ENCODE measurements around the gene UTP14C. TPM values are rescaled to one million over a fixed set of nuclear protein-coding genes. Genes with fewer than 3 reads are reported as not detected.

UTP14C gene
- total and polyA plus RNA-seq, 2 donors from 2014 or later, result 8.8 to 20.3 TPM

DNA sequence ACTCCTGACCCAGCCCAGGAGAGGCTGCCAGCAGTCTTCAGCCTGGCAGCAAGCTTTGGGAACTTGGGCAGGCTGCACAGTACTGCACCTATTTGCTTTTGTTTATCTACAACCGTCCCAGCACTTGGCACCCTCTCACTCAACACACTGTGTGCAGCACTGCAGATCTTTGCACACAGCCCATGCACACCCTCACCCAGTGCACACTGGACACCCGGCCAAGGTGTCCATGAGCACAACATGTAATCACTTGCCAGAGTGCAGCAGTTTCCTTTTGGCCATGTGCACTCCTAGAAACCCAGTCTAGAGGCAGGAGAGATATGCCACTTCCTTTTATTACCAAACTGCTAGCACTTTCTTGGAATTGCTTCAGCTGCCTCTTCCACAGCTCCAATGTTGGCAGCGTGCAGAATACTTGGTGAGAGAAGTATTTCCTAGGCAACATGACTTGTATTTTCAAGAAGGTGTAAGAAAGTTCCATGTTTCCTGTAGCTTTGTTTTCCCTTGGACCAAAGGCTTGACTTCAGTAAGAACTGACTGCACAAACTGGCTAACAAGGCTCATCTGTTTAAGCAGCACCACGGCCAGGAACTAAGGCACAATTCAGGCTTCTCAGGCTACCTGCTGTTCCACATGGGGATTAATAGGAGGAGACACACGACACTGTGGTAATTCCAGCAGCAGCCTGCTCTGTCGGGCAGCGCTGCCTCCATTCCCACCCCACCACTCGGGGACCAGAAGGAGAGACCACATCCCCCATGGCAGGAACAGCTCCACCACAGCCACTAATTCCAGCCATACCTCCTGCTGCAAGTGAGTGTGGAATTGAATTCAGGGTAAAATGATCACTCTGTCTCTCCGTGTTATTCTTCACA lies 28.6 kb upstream of the UTP14C start:
- Histone ChIP-seq H3K36me3 (ENCODE audit: control insufficient read depth in 2 of 3, insufficient read depth in 3 of 3, low read length in 3 of 3) (no peaks in the 10 kb centered on the region), H3K9ac (ENCODE audit: low read length in 3 of 3) (no peak overlapping the region), H3K27me3 (ENCODE audit: control insufficient read depth, insufficient read depth, low read length) (no peaks in the 10 kb centered on the region), H3K27ac (ENCODE audit: low read depth in 2 of 2, low read length in 2 of 2) (peak overlapping the region in 1 of 2 donors; percentile 40), H3K4me1 (ENCODE audit: control insufficient read depth in 2 of 3, insufficient read depth in 2 of 3, low read depth in 1 of 3, low read length in 3 of 3) (peaks cover 0 to 27% (median 18%) of the 10 kb centered on the region in 3 donors), H3K4me3 (ENCODE audit: low read length in 3 of 3) (peak overlapping the region in 1 of 3 donors; percentile 1), H3K9me3 (ENCODE audit: control insufficient read depth in 2 of 3, insufficient read depth in 1 of 3, low read length in 3 of 3) (no peaks in the 10 kb centered on the region)
- no peak for FAIRE-seq
- TF ChIP-seq, protein P1, sequence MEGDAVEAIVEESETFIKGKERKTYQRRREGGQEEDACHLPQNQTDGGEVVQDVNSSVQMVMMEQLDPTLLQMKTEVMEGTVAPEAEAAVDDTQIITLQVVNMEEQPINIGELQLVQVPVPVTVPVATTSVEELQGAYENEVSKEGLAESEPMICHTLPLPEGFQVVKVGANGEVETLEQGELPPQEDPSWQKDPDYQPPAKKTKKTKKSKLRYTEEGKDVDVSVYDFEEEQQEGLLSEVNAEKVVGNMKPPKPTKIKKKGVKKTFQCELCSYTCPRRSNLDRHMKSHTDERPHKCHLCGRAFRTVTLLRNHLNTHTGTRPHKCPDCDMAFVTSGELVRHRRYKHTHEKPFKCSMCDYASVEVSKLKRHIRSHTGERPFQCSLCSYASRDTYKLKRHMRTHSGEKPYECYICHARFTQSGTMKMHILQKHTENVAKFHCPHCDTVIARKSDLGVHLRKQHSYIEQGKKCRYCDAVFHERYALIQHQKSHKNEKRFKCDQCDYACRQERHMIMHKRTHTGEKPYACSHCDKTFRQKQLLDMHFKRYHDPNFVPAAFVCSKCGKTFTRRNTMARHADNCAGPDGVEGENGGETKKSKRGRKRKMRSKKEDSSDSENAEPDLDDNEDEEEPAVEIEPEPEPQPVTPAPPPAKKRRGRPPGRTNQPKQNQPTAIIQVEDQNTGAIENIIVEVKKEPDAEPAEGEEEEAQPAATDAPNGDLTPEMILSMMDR (IDR thresholded peaks at IDR 0.05; ENCODE audit: borderline replicate concordance, extremely low read depth, insufficient read depth), result no peak
- peak in 2 of 5 donors; percentile 18 to 32 for DNase-seq
- intact Hi-C loops (cut with DNase I), result loop anchor here (10.0 kb wide), 1 partner anchor 129 kb away; the partner anchor contains the start of gene NEK5

- no peak for DNase-seq
- TF ChIP-seq, protein P1 (IDR thresholded peaks at IDR 0.05; ENCODE audit: borderline replicate concordance, extremely low read depth, insufficient read depth), result no peak
- Histone ChIP-seq H3K4me1 (ENCODE audit: control insufficient read depth in 2 of 3, insufficient read depth in 2 of 3, low read depth in 1 of 3, low read length in 3 of 3) (peaks cover 0 to 27% (median 18%) of the 10 kb centered on the region in 3 donors), H3K9me3 (ENCODE audit: control insufficient read depth in 2 of 3, insufficient read depth in 1 of 3, low read length in 3 of 3) (no peaks in the 10 kb centered on the region), H3K27me3 (ENCODE audit: control insufficient read depth, insufficient read depth, low read length) (no peaks in the 10 kb centered on the region), H3K36me3 (ENCODE audit: control insufficient read depth in 2 of 3, insufficient read depth in 3 of 3, low read length in 3 of 3) (no peaks in the 10 kb centered on the region), H3K27ac (ENCODE audit: low read depth in 2 of 2, low read length in 2 of 2) (no peak overlapping the region), H3K4me3 (ENCODE audit: low read length in 3 of 3) (no peak overlapping the region), H3K9ac (ENCODE audit: low read length in 3 of 3) (no peak overlapping the region)
- FAIRE-seq, result no peak
- intact Hi-C loops (cut with DNase I), result loop anchor here (10.0 kb wide), 1 partner anchor 128 kb away; the partner anchor contains the start of gene NEK5
Measured at GRCh38 chr13:51996641-51997040, 27.9 kb upstream of the UTP14C start.

GRCh38 chr13:51997186-51997585 lies 27.3 kb upstream of the UTP14C start:
- no peak overlapping the region for H3K9ac ChIP-seq (ENCODE audit: low read length in 3 of 3)
- no peaks in the 10 kb centered on the region for H3K36me3 ChIP-seq (ENCODE audit: control insufficient read depth in 2 of 3, insufficient read depth in 3 of 3, low read length in 3 of 3)
- intact Hi-C loops (cut with DNase I), result loop anchor here (10.0 kb wide), 1 partner anchor 128 kb away; the partner anchor contains the start of gene NEK5
- FAIRE-seq (no peak), DNase-seq (no peak)
- TF ChIP-seq, protein P1 (IDR thresholded peaks at IDR 0.05; ENCODE audit: borderline replicate concordance, extremely low read depth, insufficient read depth), result no peak
- H3K9me3 ChIP-seq (ENCODE audit: control insufficient read depth in 2 of 3, insufficient read depth in 1 of 3, low read length in 3 of 3), result no peaks in the 10 kb centered on the region
- no peak overlapping the region for H3K27ac ChIP-seq (ENCODE audit: low read depth in 2 of 2, low read length in 2 of 2)
- H3K4me1 ChIP-seq (ENCODE audit: control insufficient read depth in 2 of 3, insufficient read depth in 2 of 3, low read depth in 1 of 3, low read length in 3 of 3), result peaks cover 0 to 27% (median 18%) of the 10 kb centered on the region in 3 donors
- no peaks in the 10 kb centered on the region for H3K27me3 ChIP-seq (ENCODE audit: control insufficient read depth, insufficient read depth, low read length)
- no peak overlapping the region for H3K4me3 ChIP-seq (ENCODE audit: low read length in 3 of 3)

Data from kidney (tissue), 14 donors.